ENCODE measurements around the gene ZNF627. TPM values are rescaled to one million over a fixed set of nuclear protein-coding genes. Genes with fewer than 3 reads are reported as not detected.

ZNF627 gene
- total RNA-seq, 4 donors from 2014 or later, result 3.5 to 9.2 (median 6.5) TPM

- Histone ChIP-seq H3K36me3 (peaks cover 11 to 55% (median 12%) of the 10 kb centered on the region in 3 donors), H3K9me3 (no peaks in the 10 kb centered on the region), H3K4me1 (peaks cover 1 to 17% (median 8%) of the 10 kb centered on the region in 3 donors), H3K4me3 (no peak overlapping the region), H3K27me3 (no peaks in the 10 kb centered on the region), H3K27ac (peak overlapping the region; percentile 61 to 84 (median 78))
- TF ChIP-seq CTCF (IDR thresholded peaks at IDR 0.05), result no peak
- TF ChIP-seq POLR2A (IDR thresholded peaks at IDR 0.05), result no peak
- intact Hi-C loops (cut with DNase I), result no loop called here
- WGBS, 2 donors, result 80 to 81% methylated on average over 9 to 11 of the region's 20 CpGs
- no peak for DNase-seq
These were observed 44.5 kb upstream of the ZNF627 start for GRCh38 chr19:11552666-11553372.

GRCh38 chr19:11554160-11554559 is 43.1 kb upstream of the ZNF627 start:
- DNase-seq, result no peak
- Histone ChIP-seq H3K27me3 (no peaks in the 10 kb centered on the region), H3K4me3 (no peak overlapping the region), H3K27ac (no peak overlapping the region), H3K4me1 (peaks cover 8 to 26% (median 15%) of the 10 kb centered on the region in 3 donors), H3K9me3 (no peaks in the 10 kb centered on the region), H3K36me3 (peaks cover 11 to 51% (median 12%) of the 10 kb centered on the region in 3 donors)
- 86 to 100% methylated on average over 1 to 2 of the region's 12 CpGs for WGBS, 2 donors
- TF ChIP-seq CTCF (IDR thresholded peaks at IDR 0.05) (no peak), POLR2A (IDR thresholded peaks at IDR 0.05) (no peak)
- intact Hi-C loops (cut with DNase I), result no loop called here

GRCh38 chr19:11555246-11555645 is 42.0 kb upstream of the ZNF627 start:
- no peaks in the 10 kb centered on the region for H3K27me3 ChIP-seq
- TF ChIP-seq CTCF (IDR thresholded peaks at IDR 0.05) (no peak), POLR2A (IDR thresholded peaks at IDR 0.05) (no peak)
- no peak overlapping the region for H3K27ac ChIP-seq
- DNase-seq, result no peak
- H3K4me3 ChIP-seq, result no peak overlapping the region
- peaks cover 11 to 51% (median 12%) of the 10 kb centered on the region in 3 donors for H3K36me3 ChIP-seq
- peaks cover 8 to 36% (median 22%) of the 10 kb centered on the region in 3 donors for H3K4me1 ChIP-seq
- intact Hi-C loops (cut with DNase I), result no loop called here
- H3K9me3 ChIP-seq, result no peaks in the 10 kb centered on the region
- 86 to 88% methylated on average over 6 of the region's 6 CpGs for WGBS, 2 donors

GRCh38 chr19:11556634-11557420 is 40.5 kb upstream of the ZNF627 start:
- WGBS, 2 donors, result 63 to 100% methylated on average over 1 to 2 of the region's 4 CpGs
- no peak overlapping the region for H3K4me3 ChIP-seq
- no peaks in the 10 kb centered on the region for H3K9me3 ChIP-seq
- no peaks in the 10 kb centered on the region for H3K27me3 ChIP-seq
- no peak for TF ChIP-seq POLR2A (IDR thresholded peaks at IDR 0.05)
- TF ChIP-seq CTCF (IDR thresholded peaks at IDR 0.05), result no peak
- intact Hi-C loops (cut with DNase I), result no loop called here
- peaks cover 11 to 48% (median 12%) of the 10 kb centered on the region in 3 donors for H3K36me3 ChIP-seq
- H3K27ac ChIP-seq, result no peak overlapping the region
- H3K4me1 ChIP-seq, result peaks cover 8 to 42% (median 25%) of the 10 kb centered on the region in 3 donors
- no peak for DNase-seq

Measured in esophagus squamous epithelium (tissue), 5 donors.